Measurements from ENCODE around the gene SRRM5.
"Not testable (repeated sequence)": the region's sequence is repeated elsewhere in the genome, so short reads cannot be mapped to it uniquely, and the experiment has no call there.

SRRM5 gene

GRCh38 chr19:43640424-43640757 lies 28.5 kb downstream of the SRRM5 start:
- no peak for FAIRE-seq

GRCh38 chr19:43641333-43641732 lies 29.4 kb downstream of the SRRM5 start:
- no peak for FAIRE-seq

GRCh38 chr19:43642531-43642930 lies 30.6 kb downstream of the SRRM5 start:
- FAIRE-seq: no peak

GRCh38 chr19:43643326-43643725 lies 31.4 kb downstream of the SRRM5 start:
- no peak for FAIRE-seq

GRCh38 chr19:43644181-43644580 lies 32.3 kb downstream of the SRRM5 start:
- no peak for FAIRE-seq

GRCh38 chr19:43648633-43649032 lies 36.7 kb downstream of the SRRM5 start:
- FAIRE-seq: no peak

GRCh38 chr19:43649514-43649913 lies 37.6 kb downstream of the SRRM5 start:
- FAIRE-seq: no peak

GRCh38 chr19:43650276-43650675 lies 38.4 kb downstream of the SRRM5 start:
- not testable (repeated sequence) for FAIRE-seq

GRCh38 chr19:43651758-43652545 lies 40.1 kb downstream of the SRRM5 start:
- no peak for FAIRE-seq

- FAIRE-seq: no peak
Measured at GRCh38 chr19:43652546-43652874, 40.6 kb downstream of the SRRM5 start.

GRCh38 chr19:43656436-43656835 lies 44.5 kb downstream of the SRRM5 start:
- FAIRE-seq: no peak

- FAIRE-seq: no peak
Measured at GRCh38 chr19:43658001-43658400, 46.1 kb downstream of the SRRM5 start.

GRCh38 chr19:43658494-43658893 lies 46.6 kb downstream of the SRRM5 start:
- FAIRE-seq: no peak

- FAIRE-seq: no peak
Measured at GRCh38 chr19:43660301-43660970, 48.5 kb downstream of the SRRM5 start.

GRCh38 chr19:43660971-43661360 lies 49.1 kb downstream of the SRRM5 start:
- FAIRE-seq: no peak

GRCh38 chr19:43662487-43662886 lies 50.6 kb downstream of the SRRM5 start:
- no peak for FAIRE-seq

GRCh38 chr19:43664018-43664417 lies 52.1 kb downstream of the SRRM5 start:
- FAIRE-seq: no peak
